ENCODE results near the gene ADAM21.
"Not testable (repeated sequence)": the region's sequence is repeated elsewhere in the genome, so short reads cannot be mapped to it uniquely, and the experiment has no call there.

The ADAM21 gene

DNA sequence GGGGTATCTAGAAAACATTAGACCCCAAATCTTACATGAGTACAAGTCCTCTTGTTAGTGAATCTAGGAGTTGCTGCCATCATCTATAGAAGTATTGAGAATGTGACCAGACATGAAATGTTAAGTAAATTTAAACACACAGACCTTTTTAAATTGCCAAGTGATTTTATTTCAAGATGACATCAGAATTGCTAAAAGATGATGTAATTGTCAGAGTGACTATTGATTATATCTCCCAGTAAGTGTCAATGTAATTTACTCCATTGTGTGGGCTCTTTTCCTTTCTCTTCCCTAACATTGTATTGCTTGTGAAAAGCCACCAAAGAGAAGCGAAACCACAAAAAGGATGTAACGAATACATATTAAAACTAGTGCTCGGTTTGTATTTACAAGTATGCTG, 16.8 kb downstream of the ADAM21 start:
- Histone ChIP-seq H3K79me2 (no peaks in the 10 kb centered on the region), H3K4me3 (ENCODE audit: low read depth, low read length) (no peak overlapping the region), H3K9me3 (ENCODE audit: control insufficient read depth, low read length) (no peaks in the 10 kb centered on the region), H3K9ac (no peak overlapping the region), H2AFZ (no peak overlapping the region), H3K27me3 (ENCODE audit: control insufficient read depth, insufficient read depth, low read length) (no peaks in the 10 kb centered on the region), H3K36me3 (ENCODE audit: control insufficient read depth, insufficient read depth, low read length) (no peaks in the 10 kb centered on the region), H3K4me1 (no peaks in the 10 kb centered on the region), H3K4me2 (ENCODE audit: low read length) (no peak overlapping the region), H3K27ac (no peak overlapping the region)
- TF ChIP-seq CTCF (IDR thresholded peaks at IDR 0.05): no peak

DNA sequence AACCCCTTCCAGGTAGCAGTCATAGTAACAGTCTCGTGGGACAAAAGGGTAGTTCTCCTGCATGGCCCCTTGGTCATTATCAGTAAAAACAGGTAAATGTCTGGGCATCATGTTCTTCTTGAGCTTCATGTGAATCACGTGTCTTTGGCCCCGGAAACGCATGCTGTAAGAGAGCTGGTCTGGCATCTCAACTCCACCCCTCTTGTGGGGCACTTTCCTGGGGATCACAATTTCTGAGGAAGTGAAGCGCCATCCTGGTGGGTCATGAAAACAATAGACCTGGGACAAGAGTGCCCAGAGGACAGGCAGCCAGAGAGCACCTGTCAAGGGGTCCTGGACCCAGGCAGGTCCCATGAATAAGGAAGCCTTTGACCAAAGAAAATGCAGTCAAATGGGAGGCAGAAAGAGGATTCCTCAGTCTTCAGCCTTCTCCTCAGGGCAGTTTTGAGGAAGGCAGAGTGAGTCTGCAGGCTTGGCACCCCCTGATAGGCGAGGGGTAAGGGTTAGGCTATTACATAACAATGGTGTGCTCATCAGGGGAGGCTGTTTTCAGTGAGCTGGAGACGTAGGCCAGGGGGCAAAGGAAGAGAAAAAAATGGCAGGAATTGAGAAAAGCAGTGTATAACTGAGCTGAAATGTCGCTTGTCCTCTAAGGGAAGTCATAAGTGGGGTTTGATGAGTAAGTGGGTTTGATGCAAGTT, 19.0 kb downstream of the ADAM21 start:
- not testable (repeated sequence) for H3K4me1 ChIP-seq; H2AFZ ChIP-seq; H3K4me3 ChIP-seq (ENCODE audit: low read depth, low read length); H3K79me2 ChIP-seq; H3K9ac ChIP-seq; H3K27me3 ChIP-seq (ENCODE audit: control insufficient read depth, insufficient read depth, low read length); H3K4me2 ChIP-seq (ENCODE audit: low read length); H3K9me3 ChIP-seq (ENCODE audit: control insufficient read depth, low read length); H3K36me3 ChIP-seq (ENCODE audit: control insufficient read depth, insufficient read depth, low read length); H3K27ac ChIP-seq

DNA sequence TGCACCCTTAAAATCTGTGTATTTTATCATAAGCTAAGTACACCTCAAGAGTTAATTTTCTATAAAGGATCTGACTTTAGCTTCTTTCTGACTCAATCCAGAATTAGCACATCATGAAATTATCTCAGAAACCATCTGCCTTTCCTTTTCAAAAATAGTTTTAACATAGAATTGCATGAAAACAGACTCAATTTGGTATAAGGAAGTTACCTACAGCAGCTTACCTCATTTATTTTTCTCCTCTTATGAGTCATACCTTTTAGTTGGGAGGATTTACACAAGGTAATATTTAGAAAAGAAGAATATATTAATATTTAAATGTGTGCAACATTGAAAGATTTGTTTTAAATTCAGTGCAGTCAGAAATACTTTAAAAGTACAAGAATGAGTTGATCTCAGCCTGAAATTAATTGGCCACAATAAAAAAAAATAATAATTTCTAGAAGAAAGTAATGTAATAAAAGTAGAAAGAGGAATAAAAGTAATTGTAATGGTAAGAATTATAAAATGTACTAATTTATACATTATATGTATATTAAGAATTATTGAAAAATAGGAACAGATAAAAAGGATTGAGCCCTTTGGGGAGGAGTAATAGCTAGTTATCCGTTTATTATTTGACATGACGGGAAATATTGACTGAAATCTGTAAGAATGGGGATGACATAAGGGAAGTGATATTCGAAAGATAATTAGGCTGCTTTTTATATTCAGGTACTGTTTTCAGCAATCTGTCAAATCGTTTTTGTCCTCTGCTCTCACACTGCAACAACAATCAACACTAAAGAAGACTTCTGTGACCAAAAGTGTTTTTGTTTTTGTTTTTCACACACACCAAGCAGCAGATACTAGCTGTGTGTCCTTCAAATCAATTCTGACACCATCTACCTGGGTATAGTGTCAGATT, 20.5 kb downstream of the ADAM21 start:
- H3K9me3 ChIP-seq (ENCODE audit: control insufficient read depth, low read length): no peaks in the 10 kb centered on the region
- H3K79me2 ChIP-seq: no peaks in the 10 kb centered on the region
- TF ChIP-seq CTCF (IDR thresholded peaks at IDR 0.05): no peak
- no peak overlapping the region for H2AFZ ChIP-seq
- no peak overlapping the region for H3K4me3 ChIP-seq (ENCODE audit: low read depth, low read length)
- no peak overlapping the region for H3K27ac ChIP-seq
- H3K4me2 ChIP-seq (ENCODE audit: low read length): no peak overlapping the region
- no peaks in the 10 kb centered on the region for H3K4me1 ChIP-seq
- no peaks in the 10 kb centered on the region for H3K36me3 ChIP-seq (ENCODE audit: control insufficient read depth, insufficient read depth, low read length)
- H3K9ac ChIP-seq: no peak overlapping the region
- no peaks in the 10 kb centered on the region for H3K27me3 ChIP-seq (ENCODE audit: control insufficient read depth, insufficient read depth, low read length)

DNA sequence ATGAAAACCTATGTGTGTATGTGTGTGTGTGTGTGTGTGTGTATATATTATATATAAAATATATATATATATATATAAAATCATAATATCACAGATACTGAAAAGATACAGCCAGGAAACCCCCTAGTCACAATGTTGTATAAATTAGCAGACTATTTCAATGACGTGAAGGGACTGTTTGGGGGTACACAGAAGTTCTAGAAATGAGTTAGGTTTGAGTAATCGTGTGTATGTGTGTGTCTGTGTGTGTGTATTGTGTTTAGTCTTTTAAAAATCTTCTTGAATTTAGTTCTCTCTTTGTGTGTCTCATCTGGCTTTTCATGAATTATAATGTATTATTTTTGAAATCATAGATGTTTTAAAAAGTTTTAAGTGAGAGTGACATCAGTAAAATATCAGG, 21.9 kb downstream of the ADAM21 start:
- Histone ChIP-seq H3K4me2 (ENCODE audit: low read length) (no peak overlapping the region), H3K4me1 (no peaks in the 10 kb centered on the region), H3K36me3 (ENCODE audit: control insufficient read depth, insufficient read depth, low read length) (no peaks in the 10 kb centered on the region), H3K27me3 (ENCODE audit: control insufficient read depth, insufficient read depth, low read length) (no peaks in the 10 kb centered on the region), H3K9ac (no peak overlapping the region), H3K27ac (no peak overlapping the region), H3K4me3 (ENCODE audit: low read depth, low read length) (no peak overlapping the region), H3K79me2 (no peaks in the 10 kb centered on the region), H3K9me3 (ENCODE audit: control insufficient read depth, low read length) (no peaks in the 10 kb centered on the region), H2AFZ (no peak overlapping the region)
- no peak for TF ChIP-seq CTCF (IDR thresholded peaks at IDR 0.05)

- H2AFZ ChIP-seq; H3K4me3 ChIP-seq (ENCODE audit: low read depth, low read length); H3K27ac ChIP-seq; H3K27me3 ChIP-seq (ENCODE audit: control insufficient read depth, insufficient read depth, low read length); H3K4me1 ChIP-seq; H3K36me3 ChIP-seq (ENCODE audit: control insufficient read depth, insufficient read depth, low read length); H3K79me2 ChIP-seq; H3K9me3 ChIP-seq (ENCODE audit: control insufficient read depth, low read length); H3K4me2 ChIP-seq (ENCODE audit: low read length); H3K9ac ChIP-seq: not testable (repeated sequence)
Observed at GRCh38 chr14:70475459-70475858, 23.5 kb downstream of the ADAM21 start.

DNA sequence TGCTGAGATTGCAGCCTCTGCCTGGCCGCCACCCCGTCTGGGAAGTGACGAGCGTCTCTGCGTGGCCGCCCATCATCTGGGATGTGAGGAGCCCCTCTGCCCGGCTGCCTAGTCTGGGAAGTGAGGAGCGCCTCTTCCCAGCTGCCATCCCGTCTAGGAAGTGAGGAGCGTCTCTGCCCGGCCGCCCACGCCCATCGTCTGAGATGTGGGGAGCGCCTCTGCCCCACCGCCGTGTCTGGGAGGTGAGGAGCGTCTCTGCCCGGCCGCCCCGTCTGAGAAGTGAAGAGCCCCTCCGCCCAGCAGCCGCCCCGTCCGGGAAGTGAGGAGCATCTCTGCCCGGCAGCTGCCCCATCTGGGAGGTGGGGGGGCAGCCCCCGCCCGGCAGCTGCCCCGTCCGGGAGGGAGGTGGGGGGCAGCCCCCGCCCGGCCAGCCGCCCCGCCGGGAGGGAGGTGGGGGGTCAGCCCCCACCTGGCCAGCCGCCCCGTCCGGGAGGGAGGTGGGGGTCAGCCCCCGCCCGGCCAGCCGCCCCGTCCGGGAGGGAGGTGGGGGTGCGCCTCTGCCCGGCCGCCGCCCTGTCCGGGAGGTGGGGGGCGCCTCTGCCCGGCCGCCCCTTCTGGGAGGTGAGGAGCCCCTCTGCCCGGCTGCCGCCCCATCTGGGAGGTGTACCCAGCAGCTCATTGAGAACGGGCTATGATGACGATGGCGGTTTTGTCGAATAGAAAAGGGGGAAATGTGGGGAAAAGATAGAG, 25.6 kb downstream of the ADAM21 start:
- not testable (repeated sequence) for H2AFZ ChIP-seq; H3K4me1 ChIP-seq; H3K4me3 ChIP-seq (ENCODE audit: low read depth, low read length); H3K27ac ChIP-seq; H3K9ac ChIP-seq; H3K4me2 ChIP-seq (ENCODE audit: low read length); H3K36me3 ChIP-seq (ENCODE audit: control insufficient read depth, insufficient read depth, low read length); H3K79me2 ChIP-seq; H3K9me3 ChIP-seq (ENCODE audit: control insufficient read depth, low read length); H3K27me3 ChIP-seq (ENCODE audit: control insufficient read depth, insufficient read depth, low read length)

Data from parathyroid adenoma (tissue), 2 donors.